C1 segment of cervical spinal cord (tissue), 14 donors: ENCODE measurements around the gene TPO.
"Not testable (repeated sequence)": the region's sequence is repeated elsewhere in the genome, so short reads cannot be mapped to it uniquely, and the experiment has no call there.

Experiments
- DNase-seq, 14 donors: peaks; one replicate each; lab custom pipeline; 2025; lab: John Stamatoyannopoulos, UW

Gene TPO

DNA sequence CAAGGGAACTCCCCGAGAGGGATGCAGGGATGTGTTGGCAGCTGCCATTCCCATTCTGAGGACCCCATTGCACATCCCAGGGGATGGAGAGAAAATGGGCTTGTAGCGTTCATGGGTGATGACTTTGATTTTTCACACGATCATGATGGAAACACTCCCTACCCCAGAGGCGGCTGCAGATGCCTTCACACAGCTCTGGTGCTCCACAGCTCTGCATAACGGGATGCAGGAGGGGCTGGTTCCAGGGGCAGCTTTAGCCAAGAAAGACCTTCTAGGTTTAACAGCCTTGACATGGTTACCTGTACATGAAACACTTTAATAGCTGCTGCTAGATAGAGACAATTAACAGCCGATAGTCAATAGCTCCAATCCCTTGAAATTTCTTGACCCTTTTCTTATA is 88.7 kb downstream of the TPO start:
- DNase-seq: no peak

- no peak for DNase-seq
Observed at GRCh38 chr2:1502891-1503304, 89.6 kb downstream of the TPO start.

- no peak for DNase-seq
Observed at GRCh38 chr2:1503471-1504310, 90.4 kb downstream of the TPO start.

GRCh38 chr2:1504311-1504750 is 91.1 kb downstream of the TPO start:
- no peak for DNase-seq

- DNase-seq: no peak
Observed at GRCh38 chr2:1505031-1505441, 91.8 kb downstream of the TPO start.

DNA sequence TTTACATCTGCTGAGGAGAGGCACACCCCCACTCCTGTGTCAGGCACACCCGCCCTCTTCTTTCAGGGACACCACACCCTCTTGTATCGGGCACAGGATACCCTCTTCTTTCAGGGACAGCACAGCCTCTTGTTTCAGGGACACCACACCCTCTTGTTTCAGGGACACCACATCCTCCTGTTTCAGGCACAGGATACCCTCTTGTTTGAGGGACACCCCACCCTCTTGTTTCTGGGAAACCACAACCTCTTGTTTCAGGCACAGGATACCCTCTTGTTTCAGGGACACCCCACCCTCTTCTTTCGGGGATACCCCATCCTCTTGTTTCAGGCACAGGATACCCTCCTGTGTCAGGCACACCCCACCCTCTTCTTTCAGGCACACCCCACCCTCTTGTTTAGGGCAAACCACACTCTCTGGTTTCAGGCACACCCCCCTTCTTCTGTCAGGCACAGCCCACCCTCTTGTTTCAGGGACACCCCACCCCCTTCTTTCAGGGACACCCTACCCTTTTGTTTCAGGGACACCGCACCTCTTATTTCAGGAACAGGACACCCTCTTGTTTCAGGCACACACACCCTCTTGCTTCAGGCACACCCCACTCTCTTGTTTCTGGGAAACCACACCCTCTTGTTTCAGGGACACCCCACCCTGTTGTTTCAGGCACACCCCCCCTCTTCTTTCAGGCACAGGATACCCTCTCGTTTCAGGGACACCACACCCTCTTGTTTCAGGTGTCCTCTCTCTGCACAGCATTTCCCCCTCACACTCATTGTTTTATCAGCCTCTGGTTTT is 96.2 kb downstream of the TPO start:
- no peak for DNase-seq

- DNase-seq: no peak
Observed at GRCh38 chr2:1510176-1510575, 96.9 kb downstream of the TPO start.

- DNase-seq: no peak
Observed at GRCh38 chr2:1511455-1511854, 98.2 kb downstream of the TPO start.

GRCh38 chr2:1512321-1513289 is 99.3 kb downstream of the TPO start:
- no peak for DNase-seq

GRCh38 chr2:1514391-1515072 is 101.3 kb downstream of the TPO start:
- DNase-seq: no peak

DNA sequence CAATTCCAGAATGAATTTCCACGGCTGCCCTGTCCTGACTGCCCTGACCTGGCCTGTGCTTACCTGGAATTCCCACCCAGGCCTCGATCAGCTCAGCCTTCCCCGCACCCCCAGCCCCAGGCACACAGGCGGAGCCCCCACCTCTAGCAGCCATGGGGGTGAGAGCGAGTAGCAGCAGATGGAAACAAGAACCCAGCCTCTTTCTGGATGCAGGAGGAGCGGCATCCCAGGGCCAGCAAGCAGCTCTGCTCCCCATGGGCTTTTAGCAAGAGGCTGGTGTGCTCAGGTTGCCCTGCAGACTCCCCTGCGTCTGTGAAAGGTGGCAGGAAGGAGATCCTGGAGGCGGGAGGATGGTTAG is 101.8 kb downstream of the TPO start:
- DNase-seq: no peak

DNA sequence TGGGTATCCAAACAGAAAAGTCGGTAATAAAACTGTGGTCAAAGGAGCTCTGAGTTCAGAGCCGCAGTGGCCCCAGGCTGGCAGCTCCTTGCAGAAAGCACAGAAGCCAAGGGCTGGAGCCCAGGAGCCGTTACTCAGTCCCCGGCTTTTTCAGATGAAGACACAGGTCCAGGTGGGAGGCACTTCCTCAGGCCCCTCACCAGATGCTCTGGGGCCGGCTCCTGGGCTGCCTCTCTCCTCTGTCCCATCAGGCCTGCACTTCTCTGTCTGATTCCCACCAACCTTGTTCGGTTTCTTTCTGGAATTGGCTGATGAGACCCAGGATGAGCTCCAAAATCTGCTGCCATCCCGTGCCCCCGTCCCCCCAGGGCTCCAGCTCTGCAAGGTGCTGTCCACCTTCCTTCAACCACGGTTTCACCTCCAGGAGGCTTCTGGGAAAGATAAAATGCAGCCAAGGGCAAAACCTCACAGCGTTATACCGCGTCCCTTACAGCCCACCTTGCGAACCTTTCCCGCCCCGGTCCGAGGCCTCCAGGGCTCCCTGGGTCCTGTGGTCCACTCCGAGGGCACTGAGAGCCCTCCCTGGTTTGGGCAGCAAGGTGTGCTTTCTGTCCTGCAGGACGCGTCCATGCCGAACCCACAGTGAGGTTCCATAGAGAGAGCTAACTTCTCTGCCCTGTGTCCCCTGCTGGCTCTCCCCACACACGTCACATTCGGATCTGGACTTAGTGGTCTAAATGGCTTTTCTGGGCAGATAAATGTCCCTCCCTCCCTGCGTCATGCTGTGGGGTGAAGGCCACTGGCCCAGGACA is 102.9 kb downstream of the TPO start:
- DNase-seq: no peak

DNA sequence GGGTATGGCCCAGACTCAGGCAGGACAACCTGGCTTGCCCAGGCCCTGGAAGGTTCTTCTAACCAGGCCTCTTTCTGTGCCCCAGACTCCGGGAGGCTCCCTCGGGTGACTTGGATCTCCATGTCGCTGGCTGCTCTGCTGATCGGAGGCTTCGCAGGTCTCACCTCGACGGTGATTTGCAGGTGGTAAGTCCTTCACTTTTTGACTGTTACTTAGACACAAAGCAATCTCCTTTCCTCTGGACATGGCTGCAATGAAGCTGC is 103.5 kb downstream of the TPO start:
- DNase-seq: no peak

DNA sequence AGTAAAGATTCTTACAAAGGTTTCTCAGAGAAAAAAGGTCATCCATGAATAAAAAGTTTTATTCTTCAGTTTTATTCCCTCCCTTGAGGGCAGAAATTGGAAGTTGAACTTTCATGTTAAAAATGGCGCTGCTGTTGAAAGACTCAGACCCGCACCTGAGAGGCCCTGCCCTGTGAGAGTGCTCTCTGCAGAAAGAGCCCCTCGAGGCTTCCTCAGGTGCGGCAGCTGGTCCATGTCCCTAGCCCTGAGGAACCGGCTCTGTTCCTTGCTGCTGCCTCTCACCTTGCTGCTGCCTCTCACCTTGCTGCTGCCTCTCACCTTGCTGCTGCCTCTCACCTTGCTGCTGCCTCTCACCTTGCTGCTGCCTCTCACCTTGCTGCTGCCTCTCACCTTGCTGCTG is 104.0 kb downstream of the TPO start:
- not testable (repeated sequence) for DNase-seq

DNA sequence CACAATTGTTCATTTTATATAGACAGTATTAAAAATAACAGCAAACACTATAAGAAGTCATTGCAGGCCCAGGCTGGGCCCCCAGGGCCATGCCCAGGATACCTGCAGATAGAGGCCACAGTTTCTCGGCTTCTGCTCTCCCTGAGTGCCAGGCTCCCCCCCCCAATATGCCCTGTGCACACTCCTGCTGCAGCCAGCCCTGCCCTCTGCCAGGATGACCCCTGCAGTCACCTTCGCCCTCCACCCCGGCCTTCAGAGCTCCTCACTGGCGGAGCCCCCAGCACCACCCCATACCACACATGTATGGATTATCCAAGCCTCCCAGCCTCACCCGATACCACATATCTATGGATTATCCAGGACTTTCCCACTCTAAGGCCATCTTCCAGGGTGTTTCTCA is 104.5 kb downstream of the TPO start:
- DNase-seq: no peak

GRCh38 chr2:1518331-1518803 is 105.1 kb downstream of the TPO start:
- DNase-seq: no peak

GRCh38 chr2:1518867-1519530 is 105.7 kb downstream of the TPO start:
- no peak for DNase-seq

GRCh38 chr2:1521191-1521877 is 108.1 kb downstream of the TPO start:
- DNase-seq: no peak
